ENCODE results near the gene L3MBTL2. TPM values are rescaled to one million over a fixed set of nuclear protein-coding genes. Genes with fewer than 3 reads are reported as not detected.

Gene L3MBTL2
- total RNA-seq, 1 donor from 2014 or later = 37.9 TPM

DNA sequence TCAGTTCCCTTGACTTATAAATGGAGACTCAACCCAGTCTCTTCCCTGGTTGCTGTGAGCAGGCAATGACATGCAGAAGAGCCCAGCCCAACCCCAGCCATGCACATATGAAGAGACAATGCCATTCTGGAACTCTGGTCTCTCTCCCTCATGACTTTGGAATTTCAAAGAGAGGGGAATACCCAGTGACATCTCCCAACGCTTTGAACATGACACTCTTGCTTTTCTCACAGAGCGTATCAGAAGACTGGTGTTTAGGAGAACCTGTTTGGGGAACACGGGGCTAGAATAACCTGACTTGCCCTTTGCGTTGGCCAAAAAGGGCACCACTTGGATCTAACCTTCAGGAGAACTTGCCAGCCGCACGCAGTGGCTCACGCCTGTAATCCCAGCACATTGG lies 68.0 kb downstream of the L3MBTL2 start:
- no peak for DNase-seq (ENCODE audit: low spot score)

DNA sequence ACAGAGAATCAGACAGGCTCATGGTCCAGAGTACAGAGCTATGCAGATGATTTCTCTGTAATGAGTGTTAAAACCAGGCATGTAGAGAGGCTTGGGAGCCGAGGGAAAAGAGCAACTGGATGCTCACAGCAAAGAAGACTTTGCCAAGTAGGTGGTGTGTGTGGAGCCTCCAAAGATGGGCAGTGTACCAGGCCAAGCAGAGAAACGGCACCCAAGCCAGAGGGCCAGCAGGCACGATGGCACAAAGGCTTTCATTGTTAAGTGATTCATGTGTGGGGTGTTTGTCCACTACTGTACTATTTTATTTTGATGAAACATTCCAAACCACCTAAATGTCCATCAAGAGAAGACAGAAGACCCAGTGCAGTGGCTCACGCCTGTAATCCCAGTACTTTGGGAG lies 69.7 kb downstream of the L3MBTL2 start:
- DNase-seq (ENCODE audit: low spot score) = no peak

DNA sequence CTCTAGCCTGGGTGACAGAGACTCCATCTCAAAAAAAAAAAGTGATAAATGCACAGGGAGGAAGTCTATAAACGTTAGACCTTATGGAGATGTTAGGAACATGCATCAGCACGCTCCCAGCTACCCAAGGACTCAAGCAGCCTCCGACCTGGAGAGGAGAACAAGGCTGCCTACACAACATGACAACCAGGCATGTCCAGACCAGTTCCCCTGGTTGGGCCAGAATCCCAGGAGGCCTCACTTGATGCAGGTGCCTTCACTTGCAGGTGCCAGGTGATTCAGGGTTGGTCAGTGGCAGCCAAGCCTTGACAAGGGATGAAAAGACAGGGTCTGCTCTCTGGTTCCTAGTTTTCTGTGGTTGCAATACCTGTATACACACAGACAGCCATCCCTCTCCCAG lies 75.0 kb downstream of the L3MBTL2 start:
- peak; percentile 83 for DNase-seq (ENCODE audit: low spot score)

DNA sequence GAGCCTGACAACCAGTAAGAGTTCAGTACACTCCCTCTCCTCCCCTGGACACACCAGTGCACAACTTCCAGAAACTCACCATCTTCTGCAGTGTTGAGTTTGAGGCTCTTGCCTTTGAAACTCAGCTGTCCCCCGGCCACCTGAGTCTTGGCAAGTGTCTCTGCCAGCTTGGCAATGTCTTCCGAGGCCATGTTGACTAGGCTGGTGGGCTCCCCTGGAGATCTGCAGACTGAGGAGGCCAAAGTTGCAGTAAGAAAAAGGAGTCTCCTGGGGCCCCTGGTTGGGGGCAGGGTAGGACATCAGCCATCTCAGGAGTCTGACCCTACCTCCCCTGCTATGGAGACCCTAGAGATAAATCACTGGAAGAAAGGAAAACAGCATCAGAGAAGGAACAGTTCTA lies 75.7 kb downstream of the L3MBTL2 start:
- DNase-seq (ENCODE audit: low spot score) = no peak

Other genes starting within 250 kb of the L3MBTL2 start
- gene EP300, start 112.7 kb upstream of the L3MBTL2 start, total RNA-seq = 119 TPM
- 8.9 TPM for gene CHADL, start 35.6 kb downstream of the L3MBTL2 start, total RNA-seq
- gene RANGAP1, start 80.9 kb downstream of the L3MBTL2 start, total RNA-seq = 59.7 TPM
- gene ZC3H7B, start 96.2 kb downstream of the L3MBTL2 start, total RNA-seq = 65.9 TPM
- 27.5 TPM for gene TEF, start 176.6 kb downstream of the L3MBTL2 start, total RNA-seq
- gene TOB2, start 241.5 kb downstream of the L3MBTL2 start, total RNA-seq = 49.9 TPM